ENCODE measurements around the gene ADPRM.

ADPRM gene

GRCh38 chr17:10735251-10735650, 37.9 kb downstream of the ADPRM start:
- H3K27ac ChIP-seq = no peak overlapping the region
- TF ChIP-seq CTCF (conservative IDR thresholded peaks at IDR 0.05) = no peak

GRCh38 chr17:10735821-10736220, 38.4 kb downstream of the ADPRM start:
- no peak for TF ChIP-seq CTCF (conservative IDR thresholded peaks at IDR 0.05)
- H3K27ac ChIP-seq = no peak overlapping the region

GRCh38 chr17:10737168-10737622, 39.8 kb downstream of the ADPRM start:
- H3K27ac ChIP-seq = no peak overlapping the region

GRCh38 chr17:10737736-10738135, 40.3 kb downstream of the ADPRM start:
- no peak for TF ChIP-seq CTCF (conservative IDR thresholded peaks at IDR 0.05)
- no peak overlapping the region for H3K27ac ChIP-seq

More at GRCh38 chr17:10737168-10737622, 39.8 kb downstream of the ADPRM start:
- peak; percentile 88 for TF ChIP-seq CTCF (conservative IDR thresholded peaks at IDR 0.05)

- TF ChIP-seq CTCF (conservative IDR thresholded peaks at IDR 0.05) = no peak
- H3K27ac ChIP-seq = no peak overlapping the region
These were observed 41.3 kb downstream of the ADPRM start for GRCh38 chr17:10738521-10739258.

- H3K27ac ChIP-seq = no peak overlapping the region
- no peak for TF ChIP-seq CTCF (conservative IDR thresholded peaks at IDR 0.05)
These were observed 42.0 kb downstream of the ADPRM start for GRCh38 chr17:10739386-10739785.

GRCh38 chr17:10741416-10742135, 44.2 kb downstream of the ADPRM start:
- H3K27ac ChIP-seq = no peak overlapping the region
- no peak for TF ChIP-seq CTCF (conservative IDR thresholded peaks at IDR 0.05)

Measured in VCaP (cell line).